K562 (cell line): ENCODE results near the gene NEK2. TPM values are rescaled to one million over a fixed set of nuclear protein-coding genes. Genes with fewer than 3 reads are reported as not detected.

Experiments used
- BDP1 ChIP-seq: IDR thresholded peaks from 3 replicates; pipeline ENCODE4 v1.6.1; 2011; ENCODE audit not compliant: insufficient read length, insufficient read depth
- ELK1 ChIP-seq: sonication (generic); formaldehyde crosslinking; IDR thresholded peaks from 2 replicates; pipeline ENCODE4 v1.8.1; 2022; ENCODE audit warnings: missing genetic modification reagents
- ETV6 ChIP-seq, 3 experiments: fragments of 150-350 bp in 1 of 3; sonication (generic) in 1 of 3; formaldehyde crosslinking in 1 of 3; IDR thresholded peaks; 2 replicates each; pipeline versions ENCODE4 v1.6.1 to v1.8.0; 2014 to 2022; ENCODE audit warnings: borderline replicate concordance in 2 of 3, low read depth in 2 of 3, antibody characterized with exemption in 1 of 3, low read length in 1 of 3, mild to moderate bottlenecking in 1 of 3, missing genetic modification reagents in 1 of 3
- FOXK2 ChIP-seq, 2 experiments: fragments of 450-650 bp; IDR thresholded peaks in 1 of 2; conservative IDR thresholded peaks in 1 of 2; 2 replicates each; pipeline ENCODE4 v1.6.1; 2016; ENCODE audit warnings: low read depth in 2 of 2, mild to moderate bottlenecking in 1 of 2
- GATA2 ChIP-seq: sonication (generic); formaldehyde crosslinking; IDR thresholded peaks from 2 replicates; pipeline ENCODE4 v1.4.0; 2020; ENCODE audit warnings: mild to moderate bottlenecking, missing genetic modification reagents
- GMEB1 ChIP-seq: fragments of 250-450 bp; sonication (Bioruptor Pico); IDR thresholded peaks from 2 replicates; pipeline ENCODE4 v1.4.0; 2020; ENCODE audit warnings: mild to moderate bottlenecking
- HBP1 ChIP-seq: fragments of 450-650 bp; formaldehyde crosslinking; IDR thresholded peaks from 2 replicates; pipeline ENCODE4 v1.4.0; 2022; ENCODE audit warnings: missing genetic modification characterization
- ID3 ChIP-seq, 2 experiments: fragments of 250-450 bp in 1 of 2; fragments of 450-650 bp in 1 of 2; sonication (Bioruptor Pico) in 1 of 2; IDR thresholded peaks; 2 replicates each; pipeline versions ENCODE4 v1.6.1 to v1.8.0; 2016 to 2021; ENCODE audit warnings: mild to moderate bottlenecking in 2 of 2, moderate library complexity in 2 of 2, missing compliant biosample characterization in 1 of 2, missing genetic modification characterization in 1 of 2
- MCM5 ChIP-seq: fragments of 450-650 bp; IDR thresholded peaks from 2 replicates; pipeline ENCODE4 v1.6.1; 2016; ENCODE audit warnings: low read depth
- NEUROD1 ChIP-seq: fragments of 150-350 bp; IDR thresholded peaks from 2 replicates; pipeline ENCODE4 v1.6.1; 2014; ENCODE audit warnings: borderline replicate concordance, low read length, low read depth; ENCODE audit not compliant: partially characterized antibody
- RAD21 ChIP-seq, 2 experiments: fragments of 250-450 bp in 1 of 2; fragments of 450-650 bp in 1 of 2; sonication (Bioruptor Pico) in 1 of 2; formaldehyde crosslinking in 1 of 2; IDR thresholded peaks in 1 of 2; conservative IDR thresholded peaks in 1 of 2; 2 replicates each; pipeline versions ENCODE4 v1.4.0 to v1.8.0; 2020 to 2022; ENCODE audit warnings: mild to moderate bottlenecking in 2 of 2, moderate library complexity in 1 of 2
- SMC3 ChIP-seq: conservative IDR thresholded peaks from 2 replicates; pipeline ENCODE4 v1.6.1; 2011; ENCODE audit warnings: low read depth, low read length, improper control_type of control experiment; ENCODE audit not compliant: insufficient read depth
- SOX6 ChIP-seq: fragments of 450-650 bp; IDR thresholded peaks from 2 replicates; pipeline ENCODE4 v1.6.1; 2014; ENCODE audit warnings: mild to moderate bottlenecking
- SP2 ChIP-seq: IDR thresholded peaks from 2 replicates; pipeline ENCODE4 v1.6.1; 2011; ENCODE audit warnings: mild to moderate bottlenecking, low read depth, low read length, moderate library complexity; ENCODE audit not compliant: poor library complexity, severe bottlenecking; ENCODE audit errors: extremely low read depth
- YY1 ChIP-seq, 3 experiments: IDR thresholded peaks; 2 replicates each; pipeline ENCODE4 v1.6.1; 2011; ENCODE audit warnings: low read length in 2 of 3, mild to moderate bottlenecking in 2 of 3, moderate library complexity in 2 of 3, borderline replicate concordance in 1 of 3, control low read depth in 1 of 3, low read depth in 1 of 3; ENCODE audit not compliant: insufficient read depth in 3 of 3, insufficient replicate concordance in 2 of 3, control insufficient read depth in 1 of 3, insufficient read length in 1 of 3; ENCODE audit errors: extremely low read depth in 1 of 3
- ZEB2 ChIP-seq: fragments of 450-650 bp; IDR thresholded peaks from 2 replicates; pipeline ENCODE4 v1.6.1; 2016
- ZNF395 ChIP-seq: fragments of 200-800 bp; sonication (Bioruptor generic); IDR thresholded peaks from 2 replicates; pipeline ENCODE4 v1.6.1; 2017; ENCODE audit warnings: missing genetic modification characterization, missing compliant biosample characterization
- polyA plus RNA-seq, 8 experiments: library from polyadenylated mRNA; depleted of rRNA in 4 of 8; stranded (reverse) in 5 of 8; unstranded in 3 of 8; fragments of >200 nt; fragmentation: Nextera tagmentation in 2 of 8; fragmentation: Illumina TruSeq in 1 of 8; extraction: Ambion mirVana in 2 of 8; extraction: Trizol in 1 of 8; gene quantifications; 2 replicates each; pipeline versions ENCODE4 v1.2.1 to v1.2.3, GENCODE V29; 2011 to 2014; ENCODE audit warnings: inconsistent platforms in 1 of 8, missing spikeins in 1 of 8
- total RNA-seq, 7 experiments: library from RNA; depleted of rRNA in 6 of 7; stranded (reverse); fragments of >200 nt in 6 of 7; fragmentation: Illumina TruSeq in 2 of 7; extraction: Trizol in 2 of 7; gene quantifications; 2 replicates each; pipeline versions ENCODE4 v1.2.1 to v1.2.3, GENCODE V29; 2011 to 2021; ENCODE audit warnings: low replicate concordance in 1 of 7

Gene NEK2
- total and polyA plus RNA-seq, 9 of the 15 experiments (the other 6 are each of a cell fraction or from before 2014, with no cell fraction given), result 30.0 to 74.7 (median 66.4) TPM

- TF ChIP-seq SP2 (no peak), SOX6 (peak; percentile 86), SMC3 (no peak), ID3 (CRISPR knock-in tag; IDR thresholded peaks at IDR 0.05) (0 out of 2 replicates have a peak, but pooled peaks have one; percentile 2), ID3 (tag; IDR thresholded peaks at IDR 0.05) (peak; percentile 96), NEUROD1 (peak; percentile 79), ELK1 (CRISPR knock-in tag) (no peak), YY1 (IDR thresholded peaks at IDR 0.05; ENCODE audit: borderline replicate concordance in 1 of 3, control insufficient read depth in 1 of 3, extremely low read depth in 1 of 3, insufficient read depth in 3 of 3, insufficient read length in 1 of 3, insufficient replicate concordance in 2 of 3, low read depth in 1 of 3, low read length in 2 of 3) (peak; percentile 55 to 90 (median 69)), FOXK2 (conservative IDR thresholded peaks at IDR 0.05 in 1 of 2, IDR thresholded peaks at IDR 0.05 in 1 of 2; ENCODE audit: low read depth in 2 of 2) (peak; percentile 52 to 97; a peak in 3 of 4 replicates), GMEB1 (CRISPR knock-in tag) (no peak; the same call in 1 of the 2 replicates), GATA2 (CRISPR knock-in tag) (peak; percentile 57; the same call in 1 of the 2 replicates), RAD21 (CRISPR knock-in tag; conservative IDR thresholded peaks at IDR 0.05 in 1 of 2, IDR thresholded peaks at IDR 0.05 in 1 of 2) (peak; percentile 5 to 10; a peak in 2 of 4 replicates), ZNF395 (peak; percentile 91), HBP1 (CRISPR knock-in tag) (peak; percentile 80; the same call in 1 of the 2 replicates), MCM5 (no peak), BDP1 (no peak), ETV6 (IDR thresholded peaks at IDR 0.05; ENCODE audit: borderline replicate concordance in 1 of 2, low read depth in 2 of 2, low read length in 1 of 2) (no peak), ETV6 (CRISPR knock-in tag; IDR thresholded peaks at IDR 0.05; ENCODE audit: borderline replicate concordance) (no peak), ZEB2 (peak; percentile 69)
Observed at GRCh38 chr1:211613108-211613947, 62.1 kb downstream of the NEK2 start (continued).
